Ascending aorta (tissue), 2 donors: ENCODE data around the gene MS4A6E. TPM values are rescaled to one million over a fixed set of nuclear protein-coding genes. Genes with fewer than 3 reads are reported as not detected.
"Not testable (repeated sequence)": the region's sequence is repeated elsewhere in the genome, so short reads cannot be mapped to it uniquely, and the experiment has no call there.

Source experiments
- DNase-seq, 2 donors: peaks; one replicate each; pipeline ENCODE4 v3.0.0-alpha.2; 2019; ENCODE audit warnings: low spot score in 2 of 2
- H3K27ac ChIP-seq, 2 donors: fragments of 200-600 bp; sonication (generic); one replicate each; pipeline ENCODE4 v1.5.1; 2016 to 2017; ENCODE audit warnings: mild to moderate bottlenecking in 1 of 2
- H3K27me3 ChIP-seq: fragments of 200-600 bp; sonication (generic); one replicate; pipeline ENCODE4 v1.5.1; 2017
- H3K36me3 ChIP-seq, 2 donors: fragments of 200-600 bp; sonication (generic); one replicate each; pipeline ENCODE4 v1.5.1; 2016
- H3K4me1 ChIP-seq, 2 donors: fragments of 200-600 bp; sonication (generic); one replicate each; pipeline ENCODE4 v1.5.1; 2016 to 2017; ENCODE audit warnings: mild to moderate bottlenecking in 1 of 2
- H3K4me3 ChIP-seq, 2 donors: fragments of 200-600 bp; sonication (generic); one replicate each; pipeline ENCODE4 v1.5.1; 2016 to 2017; ENCODE audit warnings: mild to moderate bottlenecking in 1 of 2
- H3K9me3 ChIP-seq, 2 donors: fragments of 200-600 bp; sonication (generic); one replicate each; pipeline ENCODE4 v1.5.1; 2016
- intact Hi-C: fragments of 100-400 bp; cut with DNase I; formaldehyde crosslinking; loops from one replicate; pipeline ENCODE4 v1.15.1; 2023
- total RNA-seq: library from RNA; depleted of rRNA; stranded (reverse); fragments of >200 nt; gene quantifications from one replicate; pipeline ENCODE4 v1.1.0, GENCODE V29; 2016
- TF ChIP-seq, protein P1 (sequence below), 3 experiments: fragments of 200-600 bp in 2 of 3; fragments of 450-650 bp in 1 of 3; sonication (generic) in 2 of 3; IDR thresholded peaks; one replicate each; pipeline ENCODE4 v1.5.1; 2016 to 2019; ENCODE audit warnings: antibody characterized with exemption in 3 of 3, mild to moderate bottlenecking in 1 of 3, moderate library complexity in 1 of 3

Gene MS4A6E, protein sequence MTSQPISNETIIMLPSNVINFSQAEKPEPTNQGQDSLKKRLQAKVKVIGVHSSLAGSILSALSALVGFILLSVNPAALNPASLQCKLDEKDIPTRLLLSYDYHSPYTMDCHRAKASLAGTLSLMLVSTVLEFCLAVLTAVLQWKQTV
- not detected for total RNA-seq

DNA sequence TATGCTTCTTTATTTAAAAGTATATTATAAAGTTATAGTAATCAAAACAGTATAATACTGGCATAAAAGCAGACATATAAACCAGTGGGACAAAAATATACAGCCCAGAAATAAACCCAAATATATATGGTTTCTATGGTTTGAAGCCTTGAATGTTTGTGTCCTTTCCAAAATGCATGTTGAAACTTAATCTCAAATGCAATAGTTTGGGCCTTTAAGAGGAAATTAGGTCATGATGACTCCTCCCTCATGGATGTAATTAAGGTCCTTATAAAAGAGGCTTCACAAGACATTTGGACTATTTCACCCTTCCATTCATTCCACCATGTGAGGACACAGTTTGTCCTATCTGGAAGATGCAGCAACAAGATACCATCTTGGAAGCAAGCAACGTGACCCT lies at the start of gene MS4A6E:
Gene MS4A6E, plus strand, starts transcription at position 301 of the 400 bp plus-strand sequence. CDS start 7,641 bp downstream, outside the sequence.
- Histone ChIP-seq H3K4me1 (no peaks in the 10 kb centered on the region), H3K27ac (no peak within 1 kb of the TSS), H3K36me3 (no peaks in the 10 kb centered on the region), H3K9me3 (peaks cover 0 to 9% of the 10 kb centered on the region in 2 donors), H3K27me3 (no peaks in the 10 kb centered on the region), H3K4me3 (no peak within 1 kb of the TSS)
- intact Hi-C loops, result no loop called here
- TF ChIP-seq, protein P1, sequence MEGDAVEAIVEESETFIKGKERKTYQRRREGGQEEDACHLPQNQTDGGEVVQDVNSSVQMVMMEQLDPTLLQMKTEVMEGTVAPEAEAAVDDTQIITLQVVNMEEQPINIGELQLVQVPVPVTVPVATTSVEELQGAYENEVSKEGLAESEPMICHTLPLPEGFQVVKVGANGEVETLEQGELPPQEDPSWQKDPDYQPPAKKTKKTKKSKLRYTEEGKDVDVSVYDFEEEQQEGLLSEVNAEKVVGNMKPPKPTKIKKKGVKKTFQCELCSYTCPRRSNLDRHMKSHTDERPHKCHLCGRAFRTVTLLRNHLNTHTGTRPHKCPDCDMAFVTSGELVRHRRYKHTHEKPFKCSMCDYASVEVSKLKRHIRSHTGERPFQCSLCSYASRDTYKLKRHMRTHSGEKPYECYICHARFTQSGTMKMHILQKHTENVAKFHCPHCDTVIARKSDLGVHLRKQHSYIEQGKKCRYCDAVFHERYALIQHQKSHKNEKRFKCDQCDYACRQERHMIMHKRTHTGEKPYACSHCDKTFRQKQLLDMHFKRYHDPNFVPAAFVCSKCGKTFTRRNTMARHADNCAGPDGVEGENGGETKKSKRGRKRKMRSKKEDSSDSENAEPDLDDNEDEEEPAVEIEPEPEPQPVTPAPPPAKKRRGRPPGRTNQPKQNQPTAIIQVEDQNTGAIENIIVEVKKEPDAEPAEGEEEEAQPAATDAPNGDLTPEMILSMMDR (IDR thresholded peaks at IDR 0.05), result no peak
- DNase-seq, result no peak

DNA sequence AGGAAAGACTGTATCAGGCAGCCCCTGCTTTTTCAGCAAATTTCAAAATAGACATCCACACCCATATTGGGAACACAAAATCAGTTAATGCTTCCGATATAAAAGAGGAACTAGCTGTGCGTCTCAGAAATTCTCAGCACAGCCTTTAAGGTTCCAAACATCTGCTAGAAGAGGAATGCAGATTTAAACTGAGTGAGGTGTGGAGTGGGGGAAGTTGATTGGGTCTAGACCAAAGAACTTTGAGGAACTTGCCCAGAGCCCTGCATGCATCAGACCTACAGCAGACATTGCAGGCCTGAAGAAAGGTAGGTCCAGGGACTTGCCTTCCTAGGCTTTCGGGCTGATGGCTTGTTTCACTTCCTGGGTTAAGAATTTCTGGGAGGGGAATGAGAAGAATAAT lies 46.6 kb upstream of the MS4A6E start, which contains the start of gene MS4A4A:
Gene MS4A4A, plus strand, starts transcription at position 255 of the 400 bp plus-strand sequence. Its CDS starts 10 bp downstream, at position 265.
- Histone ChIP-seq H3K36me3 (no peaks in the 10 kb centered on the region), H3K27ac (peak within 1 kb of the TSS in 1 of 2 donors; percentile 10), H3K27me3 (no peaks in the 10 kb centered on the region), H3K4me3 (peak within 1 kb of the TSS in 1 of 2 donors; percentile 5), H3K9me3 (no peaks in the 10 kb centered on the region), H3K4me1 (no peaks in the 10 kb centered on the region)
- intact Hi-C loops, result no loop called here
- DNase-seq, result no peak
- TF ChIP-seq, protein P1 (IDR thresholded peaks at IDR 0.05), result no peak

DNA sequence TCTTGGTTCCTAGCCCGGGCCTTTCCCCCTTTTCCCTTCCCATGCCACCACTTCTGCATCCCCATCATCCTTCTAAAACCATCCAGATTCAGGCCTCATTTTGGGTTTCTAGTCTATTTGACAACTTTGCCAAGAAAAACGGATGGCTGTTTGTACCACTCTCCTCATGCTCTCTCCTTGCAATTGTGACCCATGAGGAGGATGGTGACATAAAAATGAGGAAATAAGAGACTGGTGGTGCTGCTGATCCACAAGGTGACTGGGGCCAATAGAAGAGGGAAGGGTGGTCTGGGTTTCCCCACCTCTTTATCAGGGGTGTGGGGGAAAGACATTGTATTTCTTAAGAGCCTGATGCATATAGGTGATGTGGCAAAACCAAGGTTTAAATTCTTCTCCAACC lies 45.6 kb upstream of the MS4A6E start:
- Histone ChIP-seq H3K27me3 (no peaks in the 10 kb centered on the region), H3K27ac (peak overlapping the region in 1 of 2 donors; percentile 10), H3K9me3 (no peaks in the 10 kb centered on the region), H3K4me3 (peak overlapping the region in 1 of 2 donors; percentile 5), H3K36me3 (no peaks in the 10 kb centered on the region), H3K4me1 (no peaks in the 10 kb centered on the region)
- no peak for DNase-seq
- intact Hi-C loops, result no loop called here
- TF ChIP-seq, protein P1 (IDR thresholded peaks at IDR 0.05), result no peak

DNA sequence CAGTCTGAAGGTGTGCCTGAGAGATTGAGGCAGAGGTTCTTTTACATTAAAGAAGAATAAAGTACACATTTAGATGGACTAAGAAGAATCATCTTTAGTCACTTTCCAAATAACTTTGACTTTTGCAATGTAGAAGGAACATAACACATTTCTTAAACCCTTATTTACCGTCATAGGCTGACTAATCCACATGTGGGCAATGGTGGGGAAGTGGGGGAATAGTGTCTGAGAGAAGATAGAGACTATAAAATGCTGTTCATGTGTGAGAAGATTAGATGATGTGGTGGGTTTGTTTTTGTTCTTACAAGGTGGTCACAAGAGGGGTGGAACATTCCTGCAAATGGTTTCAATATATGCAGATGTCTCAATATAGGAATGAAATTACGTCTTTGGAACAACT lies 44.8 kb upstream of the MS4A6E start:
- intact Hi-C loops, result no loop called here
- no peaks in the 10 kb centered on the region for H3K4me1 ChIP-seq
- H3K27me3 ChIP-seq, result no peaks in the 10 kb centered on the region
- H3K36me3 ChIP-seq, result no peaks in the 10 kb centered on the region
- H3K27ac ChIP-seq, result no peak overlapping the region
- H3K4me3 ChIP-seq, result no peak overlapping the region
- TF ChIP-seq, protein P1 (IDR thresholded peaks at IDR 0.05), result no peak
- no peaks in the 10 kb centered on the region for H3K9me3 ChIP-seq
- no peak for DNase-seq

DNA sequence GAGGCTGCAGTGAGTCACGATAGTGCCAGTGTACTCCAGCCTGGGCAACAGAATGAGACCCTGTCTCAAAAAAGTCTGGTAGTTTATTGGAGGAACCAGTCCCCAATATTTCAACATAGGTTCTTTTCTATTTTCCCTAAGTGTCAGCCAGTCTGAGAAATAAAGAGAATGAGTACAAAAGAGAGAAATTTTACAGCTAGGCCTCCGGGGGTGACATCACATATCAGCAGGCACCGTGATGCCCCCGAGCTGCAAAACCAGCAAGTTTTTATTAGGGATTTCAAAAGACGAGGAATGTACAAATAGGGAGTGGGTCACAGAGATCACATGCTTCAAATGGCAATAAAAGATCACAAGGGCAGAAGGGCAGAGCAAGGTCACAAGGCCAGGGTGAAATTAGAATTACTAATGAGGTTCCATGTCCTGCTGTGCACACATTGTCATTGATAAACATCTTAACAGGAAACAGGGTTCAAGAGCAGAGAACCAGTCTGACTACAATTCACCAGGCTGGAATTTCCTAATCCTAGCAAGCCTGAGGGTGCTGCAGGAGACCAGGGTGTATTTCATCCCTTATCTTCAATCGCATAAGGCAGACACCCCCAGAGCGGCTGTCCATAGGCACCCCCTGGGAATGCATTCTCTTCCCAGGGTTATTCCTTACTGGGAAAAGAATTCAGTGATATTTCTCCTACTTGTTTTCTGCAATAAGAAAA lies 41.5 kb upstream of the MS4A6E start:
- H3K36me3 ChIP-seq, DNase-seq, H3K27me3 ChIP-seq, H3K4me3 ChIP-seq, intact Hi-C loops, H3K27ac ChIP-seq, H3K9me3 ChIP-seq, H3K4me1 ChIP-seq: not testable (repeated sequence)

DNA sequence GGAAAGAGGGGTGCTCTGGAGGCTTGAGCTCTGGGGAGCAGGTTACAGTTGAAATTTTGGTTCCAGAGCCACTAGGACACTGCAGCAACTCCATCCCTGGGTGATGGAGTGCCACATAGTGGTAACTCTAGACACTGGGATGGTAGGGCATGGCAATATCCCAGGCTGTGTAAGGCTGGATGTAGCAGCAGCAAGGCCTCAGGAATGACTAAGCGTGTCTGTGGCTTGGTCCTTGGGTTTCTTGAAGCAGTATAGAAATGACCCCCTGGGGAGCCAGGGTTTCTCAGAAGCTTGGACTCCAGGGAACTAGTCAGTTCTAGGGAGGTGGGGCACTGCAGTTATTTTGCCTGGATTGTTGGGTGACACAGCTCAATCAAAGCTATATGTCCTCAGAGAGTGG lies 38.5 kb upstream of the MS4A6E start:
- no peak for DNase-seq
- Histone ChIP-seq H3K4me3 (no peak overlapping the region), H3K27ac (no peak overlapping the region), H3K36me3 (no peaks in the 10 kb centered on the region), H3K4me1 (no peaks in the 10 kb centered on the region), H3K9me3 (no peaks in the 10 kb centered on the region), H3K27me3 (no peaks in the 10 kb centered on the region)
- intact Hi-C loops, result no loop called here
- TF ChIP-seq, protein P1 (IDR thresholded peaks at IDR 0.05), result no peak
